HG02973 (cell line): ENCODE data around the gene GALNT13.

ENCODE experiments used
- ATAC-seq: cut with Tn5 transposase; IDR thresholded peaks from one replicate; pipeline ENCODE4 v1.9.1; 2021; ENCODE audit warnings: moderate library complexity; ENCODE audit not compliant: unreplicated experiment

Gene GALNT13

GRCh38 chr2:153871231-153872221, at the start of gene GALNT13:
Gene GALNT13 (plus strand): TSS chr2:153871922.
- no peak for ATAC-seq

- ATAC-seq: no peak
Measured at GRCh38 chr2:153823880-153824279, 47.8 kb upstream of the GALNT13 start.

- ATAC-seq: no peak
Measured at GRCh38 chr2:153828335-153828734, 43.4 kb upstream of the GALNT13 start.

- ATAC-seq: no peak
Measured at GRCh38 chr2:153834662-153835061, 37.1 kb upstream of the GALNT13 start.

GRCh38 chr2:153858250-153858649, 13.5 kb upstream of the GALNT13 start:
- ATAC-seq: no peak

GRCh38 chr2:153864022-153864421, 7.7 kb upstream of the GALNT13 start:
- ATAC-seq: no peak

- no peak for ATAC-seq
Measured at GRCh38 chr2:153866595-153866994, 5.1 kb upstream of the GALNT13 start.

- no peak for ATAC-seq
Measured at GRCh38 chr2:153870308-153870707, 1.4 kb upstream of the GALNT13 start.

GRCh38 chr2:153872311-153873051, 759 bp downstream of the GALNT13 start:
- no peak for ATAC-seq

GRCh38 chr2:153873052-153874048, 1.6 kb downstream of the GALNT13 start:
- ATAC-seq: no peak

- no peak for ATAC-seq
Measured at GRCh38 chr2:153875801-153876466, 4.2 kb downstream of the GALNT13 start.

GRCh38 chr2:153880926-153881325, 9.2 kb downstream of the GALNT13 start:
- no peak for ATAC-seq

- no peak for ATAC-seq
Measured at GRCh38 chr2:153886833-153887232, 15.1 kb downstream of the GALNT13 start.

- ATAC-seq: no peak
Measured at GRCh38 chr2:153890576-153890975, 18.9 kb downstream of the GALNT13 start.

- no peak for ATAC-seq
Measured at GRCh38 chr2:153891051-153891450, 19.3 kb downstream of the GALNT13 start.

- ATAC-seq: no peak
Measured at GRCh38 chr2:153912798-153913396, 41.2 kb downstream of the GALNT13 start.

GRCh38 chr2:153917570-153917969, 45.8 kb downstream of the GALNT13 start:
- ATAC-seq: no peak

- no peak for ATAC-seq
Measured at GRCh38 chr2:153935511-153935910, 63.8 kb downstream of the GALNT13 start.

- no peak for ATAC-seq
Measured at GRCh38 chr2:153939124-153939796, 67.5 kb downstream of the GALNT13 start.
